HAP-1 (cell line): Measurements from ENCODE around the gene ARHGEF4.

Experiments
- DNase-seq, 2 experiments: peaks; one replicate each; pipeline ENCODE4 v3.0.0-alpha.2; 2016 to 2020; ENCODE audit warnings: low spot score in 2 of 2
- H3K27me3 ChIP-seq: fragments of 250-450 bp; sonication (Bioruptor Pico); 2 replicates; pipeline ENCODE4 v1.5.1; 2020; ENCODE audit warnings: low read depth, mild to moderate bottlenecking, moderate library complexity
- H3K36me3 ChIP-seq: fragments of 250-450 bp; sonication (Bioruptor Pico); replicated peaks from 2 replicates; pipeline ENCODE4 v1.5.1; 2020; ENCODE audit warnings: mild to moderate bottlenecking
- H3K4me1 ChIP-seq: fragments of 250-450 bp; sonication (Bioruptor Pico); 2 replicates; pipeline ENCODE4 v1.5.1; 2020; ENCODE audit warnings: mild to moderate bottlenecking
- H3K4me3 ChIP-seq: fragments of 250-450 bp; sonication (Bioruptor Pico); 2 replicates; pipeline ENCODE4 v1.5.1; 2020; ENCODE audit warnings: mild to moderate bottlenecking, moderate library complexity
- H3K9me3 ChIP-seq: fragments of 250-450 bp; sonication (Bioruptor Pico); 2 replicates; pipeline ENCODE4 v1.5.1; 2020; ENCODE audit warnings: mild to moderate bottlenecking, moderate library complexity
- in situ Hi-C: fragments of 300-500 bp; cut with MboI; formaldehyde crosslinking; loops from 3 replicates; pipeline ENCODE4 v1.14.3; 2020; ENCODE audit warnings: low sequenced_read_pairs, inconsistent platforms, mixed read lengths

Gene ARHGEF4

GRCh38 chr2:130996691-130997090 lies 160.0 kb downstream of the ARHGEF4 start:
- in situ Hi-C loops: no loop called here
- Histone ChIP-seq H3K27me3 (no peaks in the 10 kb centered on the region), H3K36me3 (no peaks in the 10 kb centered on the region), H3K4me3 (no peak overlapping the region), H3K4me1 (no peaks in the 10 kb centered on the region), H3K9me3 (no peaks in the 10 kb centered on the region; the same call in 1 of the 2 replicates)
- no peak for DNase-seq

- in situ Hi-C loops: no loop called here
- Histone ChIP-seq H3K4me1 (no peaks in the 10 kb centered on the region), H3K9me3 (no peaks in the 10 kb centered on the region), H3K27me3 (no peaks in the 10 kb centered on the region), H3K4me3 (no peak overlapping the region), H3K36me3 (no peaks in the 10 kb centered on the region)
- DNase-seq: no peak
Observed at GRCh38 chr2:130997198-130997597, 160.5 kb downstream of the ARHGEF4 start.

- in situ Hi-C loops: no loop called here
- H3K4me3 ChIP-seq: no peak overlapping the region
- H3K9me3 ChIP-seq: no peaks in the 10 kb centered on the region
- DNase-seq: no peak
- H3K4me1 ChIP-seq: no peaks in the 10 kb centered on the region
- H3K36me3 ChIP-seq: no peaks in the 10 kb centered on the region
- no peaks in the 10 kb centered on the region for H3K27me3 ChIP-seq
Observed at GRCh38 chr2:130998561-130998960, 161.8 kb downstream of the ARHGEF4 start.

- DNase-seq: no peak
- Histone ChIP-seq H3K4me1 (no peaks in the 10 kb centered on the region), H3K9me3 (no peaks in the 10 kb centered on the region), H3K27me3 (no peaks in the 10 kb centered on the region), H3K36me3 (no peaks in the 10 kb centered on the region), H3K4me3 (no peak overlapping the region)
- in situ Hi-C loops: no loop called here
Observed at GRCh38 chr2:131004446-131005209, 167.9 kb downstream of the ARHGEF4 start.

GRCh38 chr2:131005216-131005935 lies 168.7 kb downstream of the ARHGEF4 start:
- H3K4me1 ChIP-seq: no peaks in the 10 kb centered on the region
- H3K4me3 ChIP-seq: no peak overlapping the region
- in situ Hi-C loops: no loop called here
- H3K27me3 ChIP-seq: no peaks in the 10 kb centered on the region
- H3K9me3 ChIP-seq: no peaks in the 10 kb centered on the region
- no peaks in the 10 kb centered on the region for H3K36me3 ChIP-seq
- DNase-seq: no peak

- Histone ChIP-seq H3K36me3 (no peaks in the 10 kb centered on the region), H3K27me3 (no peaks in the 10 kb centered on the region), H3K4me1 (no peaks in the 10 kb centered on the region), H3K9me3 (no peaks in the 10 kb centered on the region), H3K4me3 (no peak overlapping the region)
- in situ Hi-C loops: no loop called here
- no peak for DNase-seq
Observed at GRCh38 chr2:131006561-131006960, 169.8 kb downstream of the ARHGEF4 start.

- Histone ChIP-seq H3K36me3 (no peaks in the 10 kb centered on the region), H3K4me3 (no peak overlapping the region), H3K9me3 (no peaks in the 10 kb centered on the region), H3K4me1 (no peaks in the 10 kb centered on the region), H3K27me3 (no peaks in the 10 kb centered on the region)
- no peak for DNase-seq
- in situ Hi-C loops: no loop called here
Observed at GRCh38 chr2:131008967-131009366, 172.3 kb downstream of the ARHGEF4 start.

- H3K36me3 ChIP-seq: no peaks in the 10 kb centered on the region
- H3K9me3 ChIP-seq: no peaks in the 10 kb centered on the region
- no peaks in the 10 kb centered on the region for H3K27me3 ChIP-seq
- no peak overlapping the region for H3K4me3 ChIP-seq
- in situ Hi-C loops: no loop called here
- H3K4me1 ChIP-seq: no peaks in the 10 kb centered on the region
- no peak for DNase-seq
Observed at GRCh38 chr2:131009713-131010475, 173.2 kb downstream of the ARHGEF4 start.

GRCh38 chr2:131010566-131010965 lies 173.9 kb downstream of the ARHGEF4 start:
- no peak for DNase-seq

GRCh38 chr2:131011486-131011885 lies 174.8 kb downstream of the ARHGEF4 start:
- DNase-seq: no peak
- H3K27me3 ChIP-seq: no peaks in the 10 kb centered on the region
- no peaks in the 10 kb centered on the region for H3K4me1 ChIP-seq
- H3K4me3 ChIP-seq: no peak overlapping the region
- H3K36me3 ChIP-seq: no peaks in the 10 kb centered on the region
- no peaks in the 10 kb centered on the region for H3K9me3 ChIP-seq
- in situ Hi-C loops: no loop called here

More at GRCh38 chr2:131010566-131010965, 173.9 kb downstream of the ARHGEF4 start:
- no peaks in the 10 kb centered on the region for H3K36me3 ChIP-seq
- no peaks in the 10 kb centered on the region for H3K4me1 ChIP-seq
- in situ Hi-C loops: no loop called here
- no peak overlapping the region for H3K4me3 ChIP-seq
- no peaks in the 10 kb centered on the region for H3K9me3 ChIP-seq
- no peaks in the 10 kb centered on the region for H3K27me3 ChIP-seq

GRCh38 chr2:131014141-131014540 lies 177.4 kb downstream of the ARHGEF4 start:
- Histone ChIP-seq H3K4me1 (no peaks in the 10 kb centered on the region), H3K27me3 (no peaks in the 10 kb centered on the region; the same call in 1 of the 2 replicates), H3K9me3 (no peaks in the 10 kb centered on the region), H3K36me3 (no peaks in the 10 kb centered on the region), H3K4me3 (no peak overlapping the region)
- DNase-seq: no peak
- in situ Hi-C loops: no loop called here

- H3K9me3 ChIP-seq: no peaks in the 10 kb centered on the region
- no peak for DNase-seq
- H3K4me3 ChIP-seq: no peak overlapping the region
- in situ Hi-C loops: no loop called here
- H3K36me3 ChIP-seq: no peaks in the 10 kb centered on the region
- H3K4me1 ChIP-seq: no peaks in the 10 kb centered on the region
- no peaks in the 10 kb centered on the region; the same call in 1 of the 2 replicates for H3K27me3 ChIP-seq
Observed at GRCh38 chr2:131015764-131016163, 179.1 kb downstream of the ARHGEF4 start.

- no peaks in the 10 kb centered on the region for H3K9me3 ChIP-seq
- H3K4me3 ChIP-seq: no peak overlapping the region
- no peaks in the 10 kb centered on the region; the same call in 1 of the 2 replicates for H3K27me3 ChIP-seq
- no peaks in the 10 kb centered on the region for H3K4me1 ChIP-seq
- no peak for DNase-seq
- no peaks in the 10 kb centered on the region for H3K36me3 ChIP-seq
- in situ Hi-C loops: no loop called here
Observed at GRCh38 chr2:131016826-131017741, 180.4 kb downstream of the ARHGEF4 start.
